ENCODE data around the gene TMEM220.

GRCh38 chr17:10687499-10687898 is 42.3 kb downstream of the TMEM220 start:
- TF ChIP-seq FOS (IDR thresholded peaks at IDR 0.05; ENCODE audit: low read depth, low read length) (no peak), RFX5 (IDR thresholded peaks at IDR 0.05; ENCODE audit: low read depth, low read length) (no peak), CTCF (conservative IDR thresholded peaks at IDR 0.05; ENCODE audit: low read depth, low read length) (no peak), POLR2A (IDR thresholded peaks at IDR 0.05; ENCODE audit: low read depth, low read length) (no peak), CEBPB (IDR thresholded peaks at IDR 0.05; ENCODE audit: low read depth, low read length) (no peak)

Data from IMR-90 (cell line).